ENCODE data around the gene MBOAT2.

DNA sequence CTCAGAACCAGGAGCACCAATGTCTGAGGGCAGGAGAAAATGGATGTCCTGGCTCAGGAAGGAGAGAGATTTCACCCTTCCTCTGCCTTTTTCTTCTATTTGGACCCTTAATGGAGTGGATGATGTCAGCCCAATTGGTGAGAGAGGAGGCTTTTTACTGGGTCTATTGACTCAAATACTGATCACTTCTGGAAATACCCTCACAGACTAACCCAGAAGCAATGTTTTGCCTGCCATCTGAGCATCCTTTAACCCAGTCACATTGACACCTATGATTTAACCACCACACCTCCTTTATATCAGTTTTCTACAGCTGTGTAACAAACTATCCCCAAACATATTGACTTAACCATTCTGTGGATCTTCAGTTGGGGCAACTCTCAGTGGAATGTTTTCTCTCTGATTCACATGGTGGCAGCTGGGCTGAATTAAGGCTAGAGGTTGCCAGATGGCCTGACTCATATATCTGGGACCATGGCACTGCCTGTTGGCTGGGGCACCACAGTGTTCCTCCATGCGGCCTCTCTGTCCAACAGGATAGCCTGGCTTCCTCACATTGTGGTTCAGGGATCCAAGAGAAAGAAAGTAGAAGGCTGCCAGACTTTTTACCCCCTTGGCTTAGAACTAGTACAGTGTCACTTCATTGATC is 18.2 kb upstream of the MBOAT2 start:
- TF ChIP-seq, protein P1, sequence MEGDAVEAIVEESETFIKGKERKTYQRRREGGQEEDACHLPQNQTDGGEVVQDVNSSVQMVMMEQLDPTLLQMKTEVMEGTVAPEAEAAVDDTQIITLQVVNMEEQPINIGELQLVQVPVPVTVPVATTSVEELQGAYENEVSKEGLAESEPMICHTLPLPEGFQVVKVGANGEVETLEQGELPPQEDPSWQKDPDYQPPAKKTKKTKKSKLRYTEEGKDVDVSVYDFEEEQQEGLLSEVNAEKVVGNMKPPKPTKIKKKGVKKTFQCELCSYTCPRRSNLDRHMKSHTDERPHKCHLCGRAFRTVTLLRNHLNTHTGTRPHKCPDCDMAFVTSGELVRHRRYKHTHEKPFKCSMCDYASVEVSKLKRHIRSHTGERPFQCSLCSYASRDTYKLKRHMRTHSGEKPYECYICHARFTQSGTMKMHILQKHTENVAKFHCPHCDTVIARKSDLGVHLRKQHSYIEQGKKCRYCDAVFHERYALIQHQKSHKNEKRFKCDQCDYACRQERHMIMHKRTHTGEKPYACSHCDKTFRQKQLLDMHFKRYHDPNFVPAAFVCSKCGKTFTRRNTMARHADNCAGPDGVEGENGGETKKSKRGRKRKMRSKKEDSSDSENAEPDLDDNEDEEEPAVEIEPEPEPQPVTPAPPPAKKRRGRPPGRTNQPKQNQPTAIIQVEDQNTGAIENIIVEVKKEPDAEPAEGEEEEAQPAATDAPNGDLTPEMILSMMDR (optimal IDR thresholded peaks at IDR 0.05 in 1 of 3, IDR thresholded peaks at IDR 0.05 in 1 of 3, conservative IDR thresholded peaks at IDR 0.05 in 1 of 3; ENCODE audit: extremely low read depth in 1 of 3, insufficient read depth in 2 of 3, low read length in 3 of 3) = no peak
- TF ChIP-seq EZH2 (IDR thresholded peaks at IDR 0.05; ENCODE audit: low read length) = no peak

All from keratinocyte (primary cell).